Prostate gland (tissue), 2 donors: ENCODE data around the gene COL24A1.

ENCODE experiments used
- CTCF ChIP-seq, 4 experiments: fragments of 200-600 bp in 2 of 4; fragments of 450-650 bp in 2 of 4; sonication (generic) in 2 of 4; IDR thresholded peaks; 1 replicate in 3 of 4; 2 replicates in 1 of 4; pipeline ENCODE4 v1.5.1; 2016 to 2019; ENCODE audit warnings: antibody characterized with exemption in 4 of 4, mild to moderate bottlenecking in 2 of 4, moderate library complexity in 2 of 4
- POLR2A ChIP-seq: fragments of 450-650 bp; IDR thresholded peaks from one replicate; pipeline ENCODE4 v1.6.1; 2016; ENCODE audit warnings: antibody characterized with exemption, mild to moderate bottlenecking
- POLR2AphosphoS5 ChIP-seq: sonication (generic); formaldehyde crosslinking; IDR thresholded peaks from one replicate; pipeline ENCODE4 v1.6.1; 2017; ENCODE audit warnings: antibody characterized with exemption

DNA sequence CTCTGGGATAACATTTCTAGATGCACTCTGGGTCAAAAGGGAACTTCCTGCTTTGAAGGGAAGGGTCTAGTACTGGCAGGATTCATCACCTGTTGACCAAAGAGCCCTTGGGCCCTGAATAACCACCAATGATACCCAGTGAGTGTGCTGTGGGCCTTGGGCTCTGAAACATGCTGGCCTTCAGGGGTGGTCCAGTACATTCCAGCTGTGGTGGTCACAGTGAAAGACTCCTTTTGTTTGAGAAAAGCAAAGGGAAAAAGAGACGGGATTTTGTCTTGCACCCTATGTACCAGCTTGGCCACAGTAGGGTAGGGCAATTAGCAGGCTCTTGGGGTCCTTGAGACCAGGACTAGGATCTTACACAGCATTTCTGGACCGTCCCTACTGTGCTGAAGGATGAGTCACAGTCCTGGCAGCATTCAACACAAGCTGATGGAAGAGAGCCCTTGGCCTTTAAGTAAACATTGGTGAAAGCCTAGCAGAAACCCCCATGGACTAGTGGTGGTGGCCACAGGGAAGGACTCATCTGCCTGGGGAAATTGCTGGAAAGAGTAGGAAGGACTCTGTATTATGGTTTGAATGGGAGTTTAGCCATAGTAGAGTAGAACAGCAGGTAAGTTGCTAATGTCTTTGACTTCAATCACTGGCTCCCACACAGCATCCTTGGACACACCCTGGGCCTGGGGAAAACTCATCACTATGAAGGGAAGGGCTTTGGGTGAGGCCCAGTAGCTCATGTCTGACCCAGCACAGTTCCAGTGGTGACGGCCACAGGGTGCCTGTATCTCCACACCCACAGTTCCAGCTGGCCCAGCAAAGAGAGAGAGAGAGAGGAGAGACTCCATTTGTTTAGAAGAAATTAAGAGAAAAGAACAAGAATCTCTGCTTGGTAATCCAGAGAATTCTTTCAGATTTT, 87.5 kb downstream of the COL24A1 start:
- TF ChIP-seq CTCF (IDR thresholded peaks at IDR 0.05), result no peak
- TF ChIP-seq POLR2A, result no peak
- no peak for TF ChIP-seq POLR2AphosphoS5
